HepG2 (cell line): ENCODE results near the gene PLB1. TPM values are rescaled to one million over a fixed set of nuclear protein-coding genes. Genes with fewer than 3 reads are reported as not detected.

Experiments used
- ATAC-seq: fragments of 200-7000 bp; cut with Tn5 transposase; 3 replicates; pipeline ENCODE4 v1.9.1; 2020; ENCODE audit warnings: mild to moderate bottlenecking, moderate library complexity
- BruUV-seq: library from RNA; stranded (reverse); fragments of 400-500 nt; replicated peaks from 2 replicates; lab custom pipeline; 2021; lab: Mats Ljungman, UMichigan
- CTCF ChIA-PET: fragments of 300-600 bp; formaldehyde crosslinking; extraction: SDS; loops from one replicate; lab custom pipeline; 2021; ENCODE audit warnings: low total read pairs, inconsistent platforms, low intra/inter-chr PET ratio; lab: Yijun Ruan, JAX
- POLR2A ChIA-PET: fragments of 350-600 bp; sonication (Branson Sonifier 250); formaldehyde crosslinking; loops from one replicate; lab custom pipeline; 2020; ENCODE audit warnings: antibody characterized with exemption, inconsistent platforms; lab: Yijun Ruan, JAX
- DNase-seq: peaks from one replicate; pipeline ENCODE4 v3.0.0-alpha.2; 2015; ENCODE audit warnings: low spot score
- FAIRE-seq: peaks from 3 replicates; lab custom pipeline; 2011; peaks lifted over from hg19 to GRCh38; lab: Jason Lieb, UNC
- H2AFZ ChIP-seq: one replicate; pipeline ENCODE4 v1.6.1; 2011; ENCODE audit warnings: low read length, inconsistent platforms
- H3K27ac ChIP-seq: fragments of 300-600 bp; 3 replicates; pipeline ENCODE4 v1.8.0; 2011; ENCODE audit warnings: mixed run types, mild to moderate bottlenecking, mixed read lengths, low read length, inconsistent platforms; ENCODE audit not compliant: insufficient read depth; ENCODE audit errors: extremely low read length
- H3K27me3 ChIP-seq, 2 experiments: fragments of 200-600 bp in 1 of 2; 2 replicates in 1 of 2; 3 replicates in 1 of 2; pipeline versions ENCODE4 v1.6.0 to v1.8.0; 2011; ENCODE audit warnings: low read length in 2 of 2, mild to moderate bottlenecking in 2 of 2, moderate library complexity in 2 of 2, inconsistent platforms in 1 of 2; ENCODE audit not compliant: insufficient read depth in 2 of 2, control insufficient read depth in 1 of 2
- H3K36me3 ChIP-seq, 2 experiments: fragments of 200-600 bp in 1 of 2; replicated peaks in 1 of 2; 2 replicates in 1 of 2; 3 replicates in 1 of 2; pipeline versions ENCODE4 v1.5.1 to v1.8.0; 2011; ENCODE audit warnings: low read length in 2 of 2, inconsistent platforms in 1 of 2; ENCODE audit not compliant: insufficient read depth in 2 of 2, control insufficient read depth in 1 of 2
- H3K4me1 ChIP-seq: 2 replicates; pipeline ENCODE4 v1.5.1; 2012; ENCODE audit warnings: low read length, inconsistent platforms; ENCODE audit not compliant: insufficient read depth
- H3K4me2 ChIP-seq: 2 replicates; pipeline ENCODE4 v1.6.0; 2011; ENCODE audit warnings: low read depth, low read length, inconsistent platforms
- H3K4me3 ChIP-seq, 3 experiments: fragments of 200-600 bp in 1 of 3; sonication (generic), shearing (Covaris generic) in 1 of 3; replicated peaks in 1 of 3; 2 replicates each; pipeline ENCODE4 v1.5.1; 2011 to 2016; ENCODE audit warnings: low read length in 3 of 3, inconsistent platforms in 2 of 3, low read depth in 2 of 3, mild to moderate bottlenecking in 2 of 3, control low read depth in 1 of 3, mixed read lengths in 1 of 3; ENCODE audit not compliant: insufficient read depth in 1 of 3
- H3K79me2 ChIP-seq: one replicate; pipeline ENCODE4 v1.6.1; 2011; ENCODE audit warnings: low read length, inconsistent platforms; ENCODE audit not compliant: insufficient read depth
- H3K9ac ChIP-seq: 2 replicates; pipeline ENCODE4 v1.6.0; 2011; ENCODE audit warnings: mild to moderate bottlenecking, low read depth, low read length, inconsistent platforms; ENCODE audit not compliant: insufficient read depth
- H3K9me3 ChIP-seq: 2 replicates; pipeline ENCODE4 v1.5.1; 2012; ENCODE audit warnings: mild to moderate bottlenecking, low read length
- H4K20me1 ChIP-seq: 2 replicates; pipeline ENCODE4 v1.6.0; 2011; ENCODE audit warnings: inconsistent platforms, mild to moderate bottlenecking, low read length, moderate library complexity; ENCODE audit not compliant: insufficient read depth
- ATF4 ChIP-seq, 2 experiments: fragments of 450-650 bp in 1 of 2; sonication (generic) in 1 of 2; formaldehyde crosslinking; IDR thresholded peaks; 2 replicates each; pipeline versions ENCODE4 v1.5.0 to v1.8.0; 2020 to 2022; ENCODE audit warnings: mild to moderate bottlenecking in 1 of 2, missing genetic modification reagents in 1 of 2
- BRF2 ChIP-seq: sonication (generic); formaldehyde crosslinking; IDR thresholded peaks from 2 replicates; pipeline ENCODE4 v1.8.1; 2022; ENCODE audit warnings: mild to moderate bottlenecking, missing genetic modification reagents
- FOXP1 ChIP-seq, 2 experiments: fragments of 450-650 bp in 1 of 2; IDR thresholded peaks; 2 replicates each; pipeline ENCODE4 v1.6.1; 2017 to 2018; ENCODE audit warnings: antibody characterized with exemption in 1 of 2
- GTF2F1 ChIP-seq: fragments of 150-350 bp; IDR thresholded peaks from 2 replicates; pipeline ENCODE4 v1.6.1; 2014; ENCODE audit warnings: low read length
- KLF16 ChIP-seq, 2 experiments: sonication (generic) in 1 of 2; formaldehyde crosslinking in 1 of 2; IDR thresholded peaks; 2 replicates each; pipeline versions ENCODE4 v1.6.1 to v1.8.0; 2016 to 2023; ENCODE audit warnings: missing genetic modification reagents in 2 of 2, missing compliant biosample characterization in 1 of 2
- MIER3 ChIP-seq: IDR thresholded peaks from 2 replicates; pipeline ENCODE4 v1.6.1; 2016; ENCODE audit warnings: missing compliant biosample characterization, borderline replicate concordance
- NBN ChIP-seq: fragments of 450-650 bp; conservative IDR thresholded peaks from 2 replicates; pipeline ENCODE4 v1.6.1; 2017
- POLR2AphosphoS5 ChIP-seq: IDR thresholded peaks from 2 replicates; pipeline ENCODE4 v1.6.1; 2012; ENCODE audit warnings: low read depth, low read length
- SIX1 ChIP-seq: sonication (generic); formaldehyde crosslinking; IDR thresholded peaks from 2 replicates; pipeline ENCODE4 v1.4.0; 2020; ENCODE audit warnings: missing genetic modification reagents, borderline replicate concordance
- ZNF160 ChIP-seq: sonication (generic); formaldehyde crosslinking; IDR thresholded peaks from 2 replicates; pipeline ENCODE4 v1.8.0; 2022; ENCODE audit warnings: mild to moderate bottlenecking, inconsistent platforms, missing genetic modification reagents
- ZNF230 ChIP-seq: sonication (generic); formaldehyde crosslinking; IDR thresholded peaks from 2 replicates; pipeline ENCODE4 v1.4.0; 2020; ENCODE audit warnings: mild to moderate bottlenecking, missing genetic modification reagents
- ZNF44 ChIP-seq: sonication (generic); formaldehyde crosslinking; IDR thresholded peaks from 2 replicates; pipeline ENCODE4 v1.5.1; 2020; ENCODE audit warnings: mild to moderate bottlenecking, missing genetic modification reagents
- WGBS: methylation state at CpG from one replicate; pipeline ENCODE4 v1.1.6; 2017; ENCODE audit warnings: low lambda C conversion rate; 5-methylcytosine and 5-hydroxymethylcytosine counted together
- in situ Hi-C: cut with HindIII; loops from 2 replicates; pipeline ENCODE4 v1.10.0; 2017; ENCODE audit warnings: low pct_unique_long_range_greater_than_20kb; ENCODE audit not compliant: extremely low pct_ligation_motif_present
- intact Hi-C: fragments of 100-400 bp; cut with micrococcal nuclease; formaldehyde crosslinking; loops from one replicate; pipeline ENCODE4 v1.10.0; 2022; ENCODE audit not compliant: unreplicated experiment
- polyA plus RNA-seq, 8 experiments: library from polyadenylated mRNA; depleted of rRNA in 3 of 8; stranded (reverse) in 7 of 8; unstranded in 1 of 8; fragments of >200 nt; fragmentation: Illumina TruSeq in 4 of 8; extraction: Trizol in 4 of 8; gene quantifications; 2 replicates each; pipeline versions ENCODE4 v1.2.1 to v1.2.3, GENCODE V29; 2011 to 2016; ENCODE audit warnings: low read depth in 4 of 8, missing spikeins in 1 of 8, mixed read lengths in 1 of 8; ENCODE audit not compliant: insufficient read depth in 1 of 8
- total RNA-seq, 5 experiments: library from RNA; depleted of rRNA; stranded (reverse); fragments of >200 nt; fragmentation: Illumina TruSeq; extraction: Trizol; gene quantifications; 2 replicates each; pipeline ENCODE4 v1.2.3, GENCODE V29; 2016; ENCODE audit warnings: low read depth in 1 of 5
- TF ChIP-seq, protein P1 (sequence below): sonication (generic); formaldehyde crosslinking; IDR thresholded peaks from 2 replicates; pipeline ENCODE4 v1.5.0; 2020; ENCODE audit warnings: mild to moderate bottlenecking, missing genetic modification reagents, borderline replicate concordance

PLB1 gene
- total and polyA plus RNA-seq, 2 of the 13 experiments (the other 11 are each of a cell fraction or from before 2014, with no cell fraction given) = 0.20 to 1.8 TPM

DNA sequence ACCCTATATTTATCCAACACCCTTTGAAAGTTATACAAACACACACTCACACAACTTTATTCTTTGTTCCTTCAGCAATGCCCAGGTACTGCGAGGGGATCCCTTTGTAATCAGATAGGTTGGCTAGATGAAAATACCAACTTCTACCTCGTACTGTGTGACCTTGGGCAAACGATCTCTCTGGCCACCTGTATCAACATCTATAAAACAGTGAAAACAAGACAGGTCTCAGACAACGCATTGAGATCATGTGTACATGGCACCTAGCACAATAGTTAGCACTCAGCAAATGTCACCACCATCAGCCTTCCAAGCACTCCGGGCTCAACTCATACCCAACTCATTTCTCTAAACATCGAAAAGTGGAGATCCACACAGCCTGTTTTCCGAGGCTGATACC, 137.3 kb downstream of the PLB1 start:
- no TSS peak for BruUV-seq
- H3K36me3 ChIP-seq = no peaks in the 10 kb centered on the region
- H2AFZ ChIP-seq = no peak overlapping the region
- H3K4me3 ChIP-seq = no peak overlapping the region
- H4K20me1 ChIP-seq = no peaks in the 10 kb centered on the region
- H3K4me2 ChIP-seq = no peak overlapping the region
- 45% methylated on average over 7 of the region's 7 CpGs for WGBS
- ChIA-PET POLR2A (no interaction called here), CTCF (no interaction called here)
- peaks cover 0 to 39% of the 10 kb centered on the region in 2 experiments; a peak in 2 of 5 replicates for H3K27me3 ChIP-seq
- no peak for DNase-seq
- H3K27ac ChIP-seq = no peak overlapping the region
- no peaks in the 10 kb centered on the region for H3K9me3 ChIP-seq
- intact Hi-C loops (no loop called here), in situ Hi-C loops (no loop called here)
- peaks cover 20% of the 10 kb centered on the region; the same call in 1 of the 2 replicates for H3K4me1 ChIP-seq
- no peak for ATAC-seq
- FAIRE-seq = no peak
- no peaks in the 10 kb centered on the region for H3K79me2 ChIP-seq
- H3K9ac ChIP-seq = no peak overlapping the region
- 0 out of 4 replicates have a peak, but pooled peaks of 1 of the 2 experiments have one; percentile 21 for TF ChIP-seq ATF4 (CRISPR knock-in tag; IDR thresholded peaks at IDR 0.05)
- no peak for TF ChIP-seq BRF2
- TF ChIP-seq ZNF230 (CRISPR knock-in tag) = no peak
- no peak for TF ChIP-seq NBN
- TF ChIP-seq KLF16 (CRISPR knock-in tag; IDR thresholded peaks at IDR 0.05) = no peak
- no peak for TF ChIP-seq GTF2F1

GRCh38 chr2:28633746-28634145, 137.9 kb downstream of the PLB1 start:
- H3K4me1 ChIP-seq = peaks cover 20% of the 10 kb centered on the region; the same call in 1 of the 2 replicates
- intact Hi-C loops (no loop called here), in situ Hi-C loops (no loop called here)
- no peak overlapping the region for H2AFZ ChIP-seq
- 11% methylated on average over 5 of the region's 5 CpGs for WGBS
- CTCF ChIA-PET = no interaction called here
- peak; percentile 67 for ATAC-seq
- POLR2A ChIA-PET = no interaction called here
- H3K27me3 ChIP-seq = peaks cover 0 to 34% of the 10 kb centered on the region in 2 experiments; a peak in 2 of 5 replicates
- no peaks in the 10 kb centered on the region for H3K36me3 ChIP-seq
- H4K20me1 ChIP-seq = no peaks in the 10 kb centered on the region
- FAIRE-seq = no peak
- H3K4me2 ChIP-seq = no peak overlapping the region
- H3K4me3 ChIP-seq = no peak overlapping the region
- no peak overlapping the region for H3K27ac ChIP-seq
- DNase-seq = peak; percentile 65
- H3K79me2 ChIP-seq = no peaks in the 10 kb centered on the region
- H3K9me3 ChIP-seq = no peaks in the 10 kb centered on the region
- no peak overlapping the region for H3K9ac ChIP-seq
- BruUV-seq = no TSS peak
- TF ChIP-seq FOXP1 (IDR thresholded peaks at IDR 0.05) = no peak
- TF ChIP-seq FOXP1 (CRISPR knock-in tag; IDR thresholded peaks at IDR 0.05) = 0 out of 2 replicates have a peak, but pooled peaks have one; percentile 9
- no peak for TF ChIP-seq POLR2AphosphoS5
- TF ChIP-seq SIX1 (CRISPR knock-in tag) = no peak
- TF ChIP-seq MIER3 (CRISPR knock-in tag) = no peak
- no peak for TF ChIP-seq ZNF160
- TF ChIP-seq, protein P1, sequence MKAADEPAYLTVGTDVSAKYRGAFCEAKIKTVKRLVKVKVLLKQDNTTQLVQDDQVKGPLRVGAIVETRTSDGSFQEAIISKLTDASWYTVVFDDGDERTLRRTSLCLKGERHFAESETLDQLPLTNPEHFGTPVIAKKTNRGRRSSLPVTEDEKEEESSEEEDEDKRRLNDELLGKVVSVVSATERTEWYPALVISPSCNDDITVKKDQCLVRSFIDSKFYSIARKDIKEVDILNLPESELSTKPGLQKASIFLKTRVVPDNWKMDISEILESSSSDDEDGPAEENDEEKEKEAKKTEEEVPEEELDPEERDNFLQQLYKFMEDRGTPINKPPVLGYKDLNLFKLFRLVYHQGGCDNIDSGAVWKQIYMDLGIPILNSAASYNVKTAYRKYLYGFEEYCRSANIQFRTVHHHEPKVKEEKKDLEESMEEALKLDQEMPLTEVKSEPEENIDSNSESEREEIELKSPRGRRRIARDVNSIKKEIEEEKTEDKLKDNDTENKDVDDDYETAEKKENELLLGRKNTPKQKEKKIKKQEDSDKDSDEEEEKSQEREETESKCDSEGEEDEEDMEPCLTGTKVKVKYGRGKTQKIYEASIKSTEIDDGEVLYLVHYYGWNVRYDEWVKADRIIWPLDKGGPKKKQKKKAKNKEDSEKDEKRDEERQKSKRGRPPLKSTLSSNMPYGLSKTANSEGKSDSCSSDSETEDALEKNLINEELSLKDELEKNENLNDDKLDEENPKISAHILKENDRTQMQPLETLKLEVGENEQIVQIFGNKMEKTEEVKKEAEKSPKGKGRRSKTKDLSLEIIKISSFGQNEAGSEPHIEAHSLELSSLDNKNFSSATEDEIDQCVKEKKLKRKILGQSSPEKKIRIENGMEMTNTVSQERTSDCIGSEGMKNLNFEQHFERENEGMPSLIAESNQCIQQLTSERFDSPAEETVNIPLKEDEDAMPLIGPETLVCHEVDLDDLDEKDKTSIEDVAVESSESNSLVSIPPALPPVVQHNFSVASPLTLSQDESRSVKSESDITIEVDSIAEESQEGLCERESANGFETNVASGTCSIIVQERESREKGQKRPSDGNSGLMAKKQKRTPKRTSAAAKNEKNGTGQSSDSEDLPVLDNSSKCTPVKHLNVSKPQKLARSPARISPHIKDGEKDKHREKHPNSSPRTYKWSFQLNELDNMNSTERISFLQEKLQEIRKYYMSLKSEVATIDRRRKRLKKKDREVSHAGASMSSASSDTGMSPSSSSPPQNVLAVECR (CRISPR knock-in tag) = no peak
- no peak for TF ChIP-seq ZNF44
